K562 (cell line): ENCODE measurements around the gene RPL39. TPM values are rescaled to one million over a fixed set of nuclear protein-coding genes. Genes with fewer than 3 reads are reported as not detected.

Source experiments
- ATAC-seq: fragments of 200-7000 bp; cut with Tn5 transposase; 3 replicates; pipeline ENCODE4 v1.9.1; 2020; ENCODE audit warnings: moderate library complexity
- BruUV-seq: library from RNA; stranded (reverse); fragments of 400-500 nt; replicated peaks from 2 replicates; lab custom pipeline; 2021; lab: Mats Ljungman, UMichigan
- CTCF ChIA-PET: fragments of 300-600 bp; formaldehyde crosslinking; extraction: SDS; loops from one replicate; lab custom pipeline; 2021; ENCODE audit warnings: low intra/inter-chr PET ratio; lab: Yijun Ruan, JAX
- POLR2A ChIA-PET: fragments of 300-600, 350-650 bp; sonication (Branson Sonifier 250); formaldehyde crosslinking; extraction: SDS; loops from one replicate; lab custom pipeline; 2021; ENCODE audit warnings: antibody characterized with exemption, inconsistent platforms; lab: Yijun Ruan, JAX
- DNase-seq, 4 experiments: peaks; one replicate each; pipeline versions ENCODE4 v3.0.0 to v3.0.0-alpha.2; 2011 to 2018; ENCODE audit warnings: low spot score in 3 of 4, mixed read lengths in 3 of 4; ENCODE audit errors: extremely low read depth in 1 of 4
- FAIRE-seq: peaks from 2 replicates; lab custom pipeline; 2011; peaks lifted over from hg19 to GRCh38; lab: Jason Lieb, UNC
- H2AFZ ChIP-seq: 2 replicates; pipeline ENCODE4 v1.6.0; 2011; ENCODE audit warnings: low read depth, low read length, control low read depth, inconsistent platforms
- H3K27ac ChIP-seq: fragments of 200-600 bp; 3 replicates; pipeline ENCODE4 v1.8.0; 2011; ENCODE audit warnings: low read depth, mild to moderate bottlenecking, control low read depth, inconsistent platforms, low read length, moderate library complexity, mixed read lengths; ENCODE audit errors: extremely low read depth
- H3K27me3 ChIP-seq, 2 experiments: fragments of 300-600 bp in 1 of 2; 2 replicates in 1 of 2; 3 replicates in 1 of 2; pipeline versions ENCODE4 v1.6.0 to v1.8.0; 2011; ENCODE audit warnings: inconsistent platforms in 2 of 2, low read length in 2 of 2, mild to moderate bottlenecking in 1 of 2, mixed read lengths in 1 of 2, moderate library complexity in 1 of 2; ENCODE audit not compliant: control insufficient read depth in 2 of 2, insufficient read depth in 2 of 2
- H3K36me3 ChIP-seq: fragments of 300-600 bp; 3 replicates; pipeline ENCODE4 v1.8.0; 2011; ENCODE audit warnings: mild to moderate bottlenecking, low read length, inconsistent platforms; ENCODE audit not compliant: control insufficient read depth, insufficient read depth
- H3K4me1 ChIP-seq, 2 experiments: fragments of 200-600 bp in 1 of 2; replicated peaks in 1 of 2; 2 replicates in 1 of 2; 3 replicates in 1 of 2; pipeline versions ENCODE4 v1.5.1 to v1.8.0; 2011; ENCODE audit warnings: inconsistent platforms in 2 of 2, low read length in 2 of 2, mild to moderate bottlenecking in 1 of 2, mixed read lengths in 1 of 2, moderate library complexity in 1 of 2; ENCODE audit not compliant: control insufficient read depth in 2 of 2, insufficient read depth in 2 of 2
- H3K4me2 ChIP-seq: 2 replicates; pipeline ENCODE4 v1.6.1; 2011; ENCODE audit warnings: low read length, control low read depth, inconsistent platforms, mixed read lengths; ENCODE audit not compliant: insufficient read depth
- H3K4me3 ChIP-seq: fragments of 200-600 bp; sonication (generic), shearing (Covaris generic); 2 replicates; pipeline ENCODE4 v1.5.1; 2016; ENCODE audit warnings: control low read depth, inconsistent platforms
- H3K79me2 ChIP-seq: fragments of 200-600 bp; 3 replicates; pipeline ENCODE4 v1.8.0; 2011; ENCODE audit warnings: low read length, inconsistent platforms; ENCODE audit not compliant: control insufficient read depth, insufficient read depth
- H3K9ac ChIP-seq, 2 experiments: 2 replicates each; pipeline versions ENCODE4 v1.6.0 to v1.6.1; 2011; ENCODE audit warnings: low read depth in 2 of 2, low read length in 2 of 2, control low read depth in 1 of 2, inconsistent platforms in 1 of 2, mild to moderate bottlenecking in 1 of 2, mixed read lengths in 1 of 2; ENCODE audit not compliant: insufficient read depth in 1 of 2
- H3K9me1 ChIP-seq: one replicate; pipeline ENCODE4 v1.6.0; 2011; ENCODE audit warnings: inconsistent platforms, mild to moderate bottlenecking, low read length, moderate library complexity; ENCODE audit not compliant: control insufficient read depth, insufficient read depth
- H3K9me3 ChIP-seq: replicated peaks from 2 replicates; pipeline ENCODE4 v1.5.1; 2011; ENCODE audit warnings: low read depth, low read length, inconsistent platforms; ENCODE audit not compliant: control insufficient read depth, insufficient read depth
- H4K20me1 ChIP-seq: replicated peaks from 2 replicates; pipeline ENCODE4 v1.6.1; 2011; ENCODE audit warnings: low read length, inconsistent platforms, mixed read lengths; ENCODE audit not compliant: control insufficient read depth, insufficient read depth
- ELF1 ChIP-seq: fragments of 200-800 bp; sonication (Bioruptor generic); IDR thresholded peaks from 2 replicates; pipeline ENCODE4 v1.6.1; 2016; ENCODE audit warnings: missing genetic modification characterization, missing compliant biosample characterization
- GTF2F1 ChIP-seq: IDR thresholded peaks from 2 replicates; pipeline ENCODE4 v1.6.1; 2011; ENCODE audit warnings: low read depth, low read length, improper control_type of control experiment
- GTF3C2 ChIP-seq: IDR thresholded peaks from 3 replicates; pipeline ENCODE4 v1.6.1; 2011; ENCODE audit warnings: borderline replicate concordance, mild to moderate bottlenecking, moderate library complexity; ENCODE audit not compliant: insufficient read length; ENCODE audit errors: extremely low read depth
- HDAC6 ChIP-seq: IDR thresholded peaks from 2 replicates; pipeline ENCODE4 v1.6.1; 2012; ENCODE audit warnings: low read depth, mild to moderate bottlenecking, control low read depth, inconsistent platforms, low read length, moderate library complexity
- HMGN3 ChIP-seq: IDR thresholded peaks from 2 replicates; pipeline ENCODE4 v1.6.1; 2011; ENCODE audit warnings: borderline replicate concordance, low read depth, mild to moderate bottlenecking, mixed read lengths, low read length; ENCODE audit not compliant: insufficient read length; ENCODE audit errors: extremely low read depth
- L3MBTL2 ChIP-seq: fragments of 450-650 bp; IDR thresholded peaks from 2 replicates; pipeline ENCODE4 v1.6.1; 2016; ENCODE audit warnings: mild to moderate bottlenecking, moderate library complexity
- NFATC3 ChIP-seq: fragments of 450-650 bp; IDR thresholded peaks from 2 replicates; pipeline ENCODE4 v1.6.1; 2017; ENCODE audit warnings: mild to moderate bottlenecking
- NR2F6 ChIP-seq: fragments of 450-650 bp; formaldehyde crosslinking; IDR thresholded peaks from 2 replicates; pipeline ENCODE4 v1.4.0; 2020; ENCODE audit warnings: mild to moderate bottlenecking
- PHB2 ChIP-seq: fragments of 450-650 bp; IDR thresholded peaks from 2 replicates; pipeline ENCODE4 v1.6.1; 2017; ENCODE audit warnings: low read depth
- PHTF2 ChIP-seq: fragments of 250-450 bp; sonication (Bioruptor Pico); IDR thresholded peaks from 2 replicates; pipeline ENCODE4 v1.5.0; 2021; ENCODE audit warnings: mild to moderate bottlenecking
- RBM39 ChIP-seq: fragments of 200-400 bp; formaldehyde crosslinking; optimal IDR thresholded peaks from 2 replicates; pipeline ENCODE3; 2018; ENCODE audit warnings: low read depth, low read length
- SAP30 ChIP-seq: fragments of 200-600 bp; sonication (generic); IDR thresholded peaks from 2 replicates; pipeline ENCODE4 v1.6.1; 2012; ENCODE audit warnings: borderline replicate concordance, low read depth, mild to moderate bottlenecking, moderate library complexity, low read length, control low read depth, inconsistent platforms; ENCODE audit not compliant: insufficient read depth, poor library complexity, severe bottlenecking
- XRCC3 ChIP-seq: fragments of 450-650 bp; IDR thresholded peaks from 2 replicates; pipeline ENCODE4 v1.6.1; 2017; ENCODE audit warnings: mild to moderate bottlenecking, moderate library complexity
- ZNF586 ChIP-seq: fragments of 450-650 bp; formaldehyde crosslinking; conservative IDR thresholded peaks from 2 replicates; pipeline ENCODE4 v1.4.0; 2020; ENCODE audit warnings: mild to moderate bottlenecking, moderate library complexity
- WGBS: fragments of 100-300 bp; shearing (Covaris generic); methylation state at CpG from one replicate; pipeline ENCODE4 v1.1.6; 2016; ENCODE audit warnings: low coverage, mixed read lengths; ENCODE audit not compliant: insufficient coverage; ENCODE audit errors: missing lambda C conversion rate; 5-methylcytosine and 5-hydroxymethylcytosine counted together
- in situ Hi-C: fragments of 300-500 bp; cut with MboI; formaldehyde crosslinking; loops from 4 replicates; pipeline ENCODE4 v1.15.0; 2018; ENCODE audit warnings: inconsistent platforms, mixed read lengths
- intact Hi-C: fragments of 100-400 bp; cut with micrococcal nuclease; formaldehyde crosslinking; loops from 2 replicates; pipeline ENCODE4 v1.14.2; 2022
- polyA plus RNA-seq, 8 experiments: library from polyadenylated mRNA; depleted of rRNA in 4 of 8; stranded (reverse) in 5 of 8; unstranded in 3 of 8; fragments of >200 nt; fragmentation: Nextera tagmentation in 2 of 8; fragmentation: Illumina TruSeq in 1 of 8; extraction: Ambion mirVana in 2 of 8; extraction: Trizol in 1 of 8; gene quantifications; 2 replicates each; pipeline versions ENCODE4 v1.2.1 to v1.2.3, GENCODE V29; 2011 to 2014; ENCODE audit warnings: inconsistent platforms in 1 of 8, missing spikeins in 1 of 8
- total RNA-seq, 7 experiments: library from RNA; depleted of rRNA in 6 of 7; stranded (reverse); fragments of >200 nt in 6 of 7; fragmentation: Illumina TruSeq in 2 of 7; extraction: Trizol in 2 of 7; gene quantifications; 2 replicates each; pipeline versions ENCODE4 v1.2.1 to v1.2.3, GENCODE V29; 2011 to 2021; ENCODE audit warnings: low replicate concordance in 1 of 7

RPL39 gene
- total and polyA plus RNA-seq, 9 of the 15 experiments (the other 6 are each of a cell fraction or from before 2014, with no cell fraction given), result 1,382 to 5,043 (median 3,226) TPM

- Histone ChIP-seq H3K9me1 (no peaks in the 10 kb centered on the region), H3K4me1 (no peaks in the 10 kb centered on the region), H3K4me2 (no peak overlapping the region), H3K27me3 (no peaks in the 10 kb centered on the region), H3K36me3 (no peaks in the 10 kb centered on the region), H3K79me2 (no peaks in the 10 kb centered on the region), H3K4me3 (no peak overlapping the region), H3K9ac (no peak overlapping the region), H3K27ac (no peak overlapping the region), H2AFZ (no peak overlapping the region), H3K9me3 (no peaks in the 10 kb centered on the region), H4K20me1 (no peaks in the 10 kb centered on the region)
- intact Hi-C loops (no loop called here), in situ Hi-C loops (no loop called here)
- ChIA-PET POLR2A (interaction anchor here (1.9 kb wide), 1 partner anchor 25 kb away, joined by 11 read pairs; the partner anchor contains the start of gene RPL39), CTCF (no interaction called here)
- no peak for TF ChIP-seq RBM39
- no peak for TF ChIP-seq ZNF586 (CRISPR knock-in tag)
- TF ChIP-seq ELF1 (tag), result no peak
- no peak for TF ChIP-seq SAP30
- no peak for FAIRE-seq
- BruUV-seq, result no TSS peak
- ATAC-seq, result no peak
- WGBS, result 47% methylated on average over 3 of the region's 3 CpGs
- DNase-seq, result no peak
Observed at GRCh38 chrX:119816300-119816699, 24.9 kb upstream of the RPL39 start.

GRCh38 chrX:119809185-119809666 is 17.8 kb upstream of the RPL39 start:
- FAIRE-seq (peak; percentile 89), DNase-seq (peak; percentile 57 to 91 (median 67)), ATAC-seq (peak; percentile 96)
- H2AFZ ChIP-seq, result no peak overlapping the region
- H3K27me3 ChIP-seq, result no peaks in the 10 kb centered on the region
- no peaks in the 10 kb centered on the region for H4K20me1 ChIP-seq
- no peaks in the 10 kb centered on the region for H3K9me3 ChIP-seq
- ChIA-PET CTCF (no interaction called here), POLR2A (interaction anchor here (0.9 to 1.2 kb wide), 2 partner anchors 17 to 18 kb away, joined by 4 read pairs; partner anchors contain the start of gene RPL39)
- H3K79me2 ChIP-seq, result no peaks in the 10 kb centered on the region
- no peak overlapping the region for H3K9ac ChIP-seq
- BruUV-seq, result no TSS peak
- 14% methylated on average over 1 of the region's 1 CpG for WGBS
- H3K4me3 ChIP-seq, result no peak overlapping the region
- H3K27ac ChIP-seq, result peak overlapping the region; percentile 80; the same call in 2 of the 3 replicates
- H3K4me1 ChIP-seq, result peaks cover 0 to 6% of the 10 kb centered on the region in 2 experiments; a peak in 3 of 5 replicates
- in situ Hi-C loops (no loop called here), intact Hi-C loops (no loop called here)
- no peak overlapping the region for H3K4me2 ChIP-seq
- H3K36me3 ChIP-seq, result no peaks in the 10 kb centered on the region
- H3K9me1 ChIP-seq, result no peaks in the 10 kb centered on the region
- TF ChIP-seq HDAC6, result no peak
- peak; percentile 84; the same call in 1 of the 2 replicates for TF ChIP-seq NFATC3
- TF ChIP-seq XRCC3, result no peak
- TF ChIP-seq PHB2, result peak; percentile 64
- no peak for TF ChIP-seq PHTF2 (CRISPR knock-in tag)
- peak; percentile 70 for TF ChIP-seq L3MBTL2
- TF ChIP-seq HMGN3, result peak; percentile 27
- TF ChIP-seq NR2F6 (CRISPR knock-in tag), result no peak
- no peak for TF ChIP-seq GTF2F1
- TF ChIP-seq GTF3C2, result no peak
